Measurements from ENCODE around the gene NIT1.

The NIT1 gene

GRCh38 chr1:161145832-161146231, 27.9 kb downstream of the NIT1 start:
- H3K4me1 Mint-ChIP-seq, result no peaks in the 10 kb centered on the region
- no peak overlapping the region for H3K27ac Mint-ChIP-seq
- no peaks in the 10 kb centered on the region for H3K9me3 Mint-ChIP-seq
- H3K27me3 Mint-ChIP-seq, result no peaks in the 10 kb centered on the region
- DNase-seq, result no peak
- H3K4me3 Mint-ChIP-seq, result no peak overlapping the region
- no peak for ATAC-seq

- Mint-ChIP-seq H3K4me1 (peaks cover 20% of the 10 kb centered on the region), H3K27me3 (no peaks in the 10 kb centered on the region), H3K4me3 (peak overlapping the region; percentile 89 to 92), H3K9me3 (no peaks in the 10 kb centered on the region), H3K27ac (peak overlapping the region; percentile 87 to 100)
- DNase-seq (no peak), ATAC-seq (no peak)
These were observed 35.3 kb downstream of the NIT1 start for GRCh38 chr1:161153176-161153575.

GRCh38 chr1:161153682-161154337, 35.9 kb downstream of the NIT1 start, which contains the start of gene UFC1:
UFC1 (plus strand) TSS chr1:161153978; CDS start chr1:161153998, 20 bp downstream.
- H3K9me3 Mint-ChIP-seq, result no peaks in the 10 kb centered on the region
- ATAC-seq (peak; percentile 95), DNase-seq (peak; percentile 75 to 86)
- peak within 1 kb of the TSS; percentile 89 to 92 for H3K4me3 Mint-ChIP-seq
- peak within 1 kb of the TSS; percentile 100 for H3K27ac Mint-ChIP-seq
- H3K27me3 Mint-ChIP-seq, result no peaks in the 10 kb centered on the region
- H3K4me1 Mint-ChIP-seq, result peaks cover 27% of the 10 kb centered on the region

- ATAC-seq, result no peak
- peaks cover 65% of the 10 kb centered on the region for H3K4me1 Mint-ChIP-seq
- H3K9me3 Mint-ChIP-seq, result no peaks in the 10 kb centered on the region
- no peaks in the 10 kb centered on the region for H3K27me3 Mint-ChIP-seq
- DNase-seq, result no peak
- no peak overlapping the region for H3K4me3 Mint-ChIP-seq
- H3K27ac Mint-ChIP-seq, result peak overlapping the region in 1 of 2 donors; percentile 66
These were observed 40.0 kb downstream of the NIT1 start for GRCh38 chr1:161157867-161158266.

GRCh38 chr1:161158316-161159010, 40.6 kb downstream of the NIT1 start:
- Mint-ChIP-seq H3K27ac (peak overlapping the region; percentile 64 to 94), H3K4me1 (peaks cover 71% of the 10 kb centered on the region), H3K27me3 (no peaks in the 10 kb centered on the region), H3K9me3 (no peaks in the 10 kb centered on the region), H3K4me3 (peak overlapping the region; percentile 90 to 94)
- ATAC-seq, result no peak
- no peak for DNase-seq

GRCh38 chr1:161159087-161159912, 41.4 kb downstream of the NIT1 start, which contains the start of gene USP21:
USP21 (plus strand) TSS chr1:161159500; CDS start chr1:161160641, 1,141 bp downstream.
- Mint-ChIP-seq H3K4me3 (peak within 1 kb of the TSS; percentile 90 to 94), H3K27me3 (no peaks in the 10 kb centered on the region), H3K4me1 (peaks cover 79% of the 10 kb centered on the region), H3K9me3 (no peaks in the 10 kb centered on the region), H3K27ac (peak within 1 kb of the TSS; percentile 94 to 97)
- peak; percentile 92 for ATAC-seq
- DNase-seq, result peak; percentile 88 to 90

- no peaks in the 10 kb centered on the region for H3K9me3 Mint-ChIP-seq
- H3K27me3 Mint-ChIP-seq, result no peaks in the 10 kb centered on the region
- ATAC-seq (no peak), DNase-seq (no peak)
- peak overlapping the region; percentile 94 to 97 for H3K27ac Mint-ChIP-seq
- peaks cover 79% of the 10 kb centered on the region for H3K4me1 Mint-ChIP-seq
- peak overlapping the region; percentile 90 to 94 for H3K4me3 Mint-ChIP-seq
These were observed 42.0 kb downstream of the NIT1 start for GRCh38 chr1:161159913-161160243.

GRCh38 chr1:161160671-161161145, 42.8 kb downstream of the NIT1 start:
- H3K4me1 Mint-ChIP-seq, result peaks cover 79% of the 10 kb centered on the region
- no peaks in the 10 kb centered on the region for H3K27me3 Mint-ChIP-seq
- peak overlapping the region; percentile 7 to 22 for H3K27ac Mint-ChIP-seq
- H3K9me3 Mint-ChIP-seq, result no peaks in the 10 kb centered on the region
- no peak for DNase-seq
- ATAC-seq, result no peak
- peak overlapping the region; percentile 90 to 94 for H3K4me3 Mint-ChIP-seq

GRCh38 chr1:161161652-161162051, 43.7 kb downstream of the NIT1 start:
- Mint-ChIP-seq H3K27me3 (no peaks in the 10 kb centered on the region), H3K27ac (peak overlapping the region; percentile 5 to 84), H3K4me3 (no peak overlapping the region), H3K4me1 (peaks cover 78% of the 10 kb centered on the region), H3K9me3 (no peaks in the 10 kb centered on the region)
- no peak for ATAC-seq
- DNase-seq, result no peak

GRCh38 chr1:161162052-161162451, 44.1 kb downstream of the NIT1 start:
- H3K4me1 Mint-ChIP-seq, result peaks cover 82% of the 10 kb centered on the region
- H3K27me3 Mint-ChIP-seq, result no peaks in the 10 kb centered on the region
- H3K4me3 Mint-ChIP-seq, result no peak overlapping the region
- no peaks in the 10 kb centered on the region for H3K9me3 Mint-ChIP-seq
- no peak for DNase-seq
- H3K27ac Mint-ChIP-seq, result peak overlapping the region in 1 of 2 donors; percentile 5
- ATAC-seq, result no peak

- no peak overlapping the region for H3K4me3 Mint-ChIP-seq
- ATAC-seq (no peak), DNase-seq (no peak)
- peak overlapping the region in 1 of 2 donors; percentile 83 for H3K27ac Mint-ChIP-seq
- peaks cover 89% of the 10 kb centered on the region for H3K4me1 Mint-ChIP-seq
- H3K27me3 Mint-ChIP-seq, result no peaks in the 10 kb centered on the region
- no peaks in the 10 kb centered on the region for H3K9me3 Mint-ChIP-seq
These were observed 44.9 kb downstream of the NIT1 start for GRCh38 chr1:161162806-161163205.

- no peak for ATAC-seq
- Mint-ChIP-seq H3K4me1 (peaks cover 87% of the 10 kb centered on the region), H3K27me3 (no peaks in the 10 kb centered on the region), H3K4me3 (no peak overlapping the region), H3K9me3 (no peaks in the 10 kb centered on the region), H3K27ac (peak overlapping the region in 1 of 2 donors; percentile 8)
- no peak for DNase-seq
These were observed 45.9 kb downstream of the NIT1 start for GRCh38 chr1:161163793-161164192.

- Mint-ChIP-seq H3K4me1 (peaks cover 81% of the 10 kb centered on the region), H3K9me3 (no peaks in the 10 kb centered on the region), H3K27me3 (no peaks in the 10 kb centered on the region), H3K27ac (peak overlapping the region; percentile 90 to 97), H3K4me3 (peak overlapping the region; percentile 36 to 96)
- ATAC-seq (no peak), DNase-seq (no peak)
These were observed 47.2 kb downstream of the NIT1 start for GRCh38 chr1:161164901-161165610.

- H3K27ac Mint-ChIP-seq, result peak within 1 kb of the TSS; percentile 97 to 100
- no peaks in the 10 kb centered on the region for H3K9me3 Mint-ChIP-seq
- ATAC-seq (peak; percentile 96), DNase-seq (peak; percentile 91 to 97)
- H3K4me3 Mint-ChIP-seq, result peak within 1 kb of the TSS; percentile 86 to 96
- H3K27me3 Mint-ChIP-seq, result no peaks in the 10 kb centered on the region
- H3K4me1 Mint-ChIP-seq, result peaks cover 73% of the 10 kb centered on the region
These were observed 48.1 kb downstream of the NIT1 start, which contains the start of gene PPOX for GRCh38 chr1:161165742-161166668. PPOX (plus strand) TSS chr1:161166426; CDS start chr1:161166848, 422 bp downstream.
